Endothelial cell of umbilical vein (primary cell): ENCODE results near the gene PLA2G2A. TPM values are rescaled to one million over a fixed set of nuclear protein-coding genes. Genes with fewer than 3 reads are reported as not detected.

Experiments used
- BruUV-seq: library from RNA; stranded (reverse); fragments of 400-500 nt; replicated peaks from 2 replicates; lab custom pipeline; 2021; lab: Mats Ljungman, UMichigan
- CTCF ChIA-PET: fragments of 300-600, 350-600 bp; sonication (Branson Sonifier 250); formaldehyde crosslinking; loops from one replicate; lab custom pipeline; 2021; ENCODE audit warnings: antibody characterized with exemption, inconsistent platforms; lab: Charles Lee
- POLR2A ChIA-PET: fragments of 300-600, 350-600 bp; sonication (Branson Sonifier 250); formaldehyde crosslinking; loops from one replicate; lab custom pipeline; 2021; ENCODE audit warnings: antibody characterized with exemption, inconsistent platforms; lab: Charles Lee
- DNase-seq: peaks from one replicate; pipeline ENCODE4 v3.0.0-alpha.2; 2011; ENCODE audit warnings: low read depth, low spot score
- FAIRE-seq: peaks from 2 replicates; lab custom pipeline; 2011; peaks lifted over from hg19 to GRCh38; lab: Jason Lieb, UNC
- H2AFZ ChIP-seq: 2 replicates; pipeline ENCODE4 v1.6.0; 2012; ENCODE audit warnings: low read depth, low read length, control low read depth, inconsistent platforms
- H3K27ac ChIP-seq: 2 replicates; pipeline ENCODE4 v1.5.1; 2011; ENCODE audit warnings: low read depth, mild to moderate bottlenecking, control low read depth, low read length, moderate library complexity; ENCODE audit not compliant: insufficient read depth
- H3K27me3 ChIP-seq, 2 experiments: 2 replicates each; pipeline versions ENCODE4 v1.6.0 to v1.6.1; 2011; ENCODE audit warnings: low read length in 2 of 2, mixed read lengths in 1 of 2; ENCODE audit not compliant: control insufficient read depth in 2 of 2, insufficient read depth in 2 of 2
- H3K36me3 ChIP-seq, 2 experiments: 2 replicates in 1 of 2; 3 replicates in 1 of 2; pipeline ENCODE4 v1.5.1; 2011; ENCODE audit warnings: low read length in 2 of 2, mild to moderate bottlenecking in 1 of 2, moderate library complexity in 1 of 2; ENCODE audit not compliant: control insufficient read depth in 2 of 2, insufficient read depth in 2 of 2; ENCODE audit errors: extremely low read depth in 1 of 2
- H3K4me1 ChIP-seq: 3 replicates; pipeline ENCODE4 v1.5.1; 2011; ENCODE audit warnings: mild to moderate bottlenecking, low read length; ENCODE audit not compliant: control insufficient read depth, insufficient read depth; ENCODE audit errors: extremely low read depth
- H3K4me2 ChIP-seq: 2 replicates; pipeline ENCODE4 v1.6.1; 2011; ENCODE audit warnings: low read length, control low read depth, mixed read lengths; ENCODE audit not compliant: insufficient read depth
- H3K4me3 ChIP-seq, 3 experiments: fragments of 200-600 bp in 1 of 3; sonication (generic), shearing (Covaris generic) in 1 of 3; replicated peaks in 1 of 3; 2 replicates each; pipeline ENCODE4 v1.5.1; 2011 to 2016; ENCODE audit warnings: control low read depth in 3 of 3, low read length in 3 of 3, mild to moderate bottlenecking in 2 of 3, inconsistent platforms in 1 of 3, low read depth in 1 of 3, moderate library complexity in 1 of 3; ENCODE audit not compliant: insufficient read depth in 1 of 3
- H3K79me2 ChIP-seq: 2 replicates; pipeline ENCODE4 v1.6.0; 2012; ENCODE audit warnings: low read length, inconsistent platforms; ENCODE audit not compliant: control insufficient read depth, insufficient read depth
- H3K9ac ChIP-seq: replicated peaks from 2 replicates; pipeline ENCODE3; 2011; ENCODE audit warnings: low read length, control low read depth; ENCODE audit not compliant: insufficient read depth; ENCODE audit errors: extremely low read depth
- H3K9me1 ChIP-seq: replicated peaks from 3 replicates; pipeline ENCODE4 v1.6.0; 2011; ENCODE audit warnings: mild to moderate bottlenecking, low read length; ENCODE audit not compliant: control insufficient read depth, insufficient read depth; ENCODE audit errors: extremely low read depth
- H3K9me3 ChIP-seq: replicated peaks from 2 replicates; pipeline ENCODE4 v1.5.1; 2012; ENCODE audit warnings: low read length, inconsistent platforms; ENCODE audit not compliant: control insufficient read depth, insufficient read depth
- H4K20me1 ChIP-seq: replicated peaks from 2 replicates; pipeline ENCODE3; 2011; ENCODE audit warnings: mild to moderate bottlenecking, low read length; ENCODE audit not compliant: control insufficient read depth, insufficient read depth; ENCODE audit errors: extremely low read depth
- EZH2 ChIP-seq: IDR thresholded peaks from 2 replicates; pipeline ENCODE4 v1.6.1; 2012; ENCODE audit warnings: borderline replicate concordance, low read depth, mild to moderate bottlenecking, moderate library complexity, low read length, inconsistent platforms; ENCODE audit not compliant: severe bottlenecking
- FOS ChIP-seq: IDR thresholded peaks from 2 replicates; pipeline ENCODE4 v1.6.1; 2011; ENCODE audit warnings: mild to moderate bottlenecking, low read length, moderate library complexity, borderline replicate concordance; ENCODE audit not compliant: insufficient read depth
- GATA2 ChIP-seq: IDR thresholded peaks from 2 replicates; pipeline ENCODE4 v1.7.0; 2011; ENCODE audit warnings: low read depth, mild to moderate bottlenecking, moderate library complexity, mixed read lengths, low read length; ENCODE audit not compliant: insufficient read length, insufficient read depth
- JUN ChIP-seq: IDR thresholded peaks from 2 replicates; pipeline ENCODE4 v1.6.1; 2011; ENCODE audit warnings: borderline replicate concordance, low read depth; ENCODE audit not compliant: insufficient read length, insufficient read depth
- MYC ChIP-seq: IDR thresholded peaks from one replicate; pipeline ENCODE4 v1.6.1; 2011; ENCODE audit warnings: mild to moderate bottlenecking, low read depth, low read length
- POLR2A ChIP-seq: IDR thresholded peaks from 2 replicates; pipeline ENCODE4 v1.6.1; 2012; ENCODE audit warnings: low read depth, mild to moderate bottlenecking, control low read depth, low read length
- POLR2AphosphoS5 ChIP-seq: IDR thresholded peaks from 2 replicates; pipeline ENCODE4 v1.6.1; 2012; ENCODE audit warnings: low read depth, mild to moderate bottlenecking, control low read depth, low read length, moderate library complexity; ENCODE audit not compliant: insufficient read depth
- dilution Hi-C: fragments of 300-500 bp; cut with MboI; formaldehyde crosslinking; loops from one replicate; pipeline ENCODE4 v1.15.0; 2019; ENCODE audit warnings: low sequenced_read_pairs; ENCODE audit not compliant: extremely low pct_ligation_motif_present
- intact Hi-C: fragments of 100-400 bp; cut with micrococcal nuclease; formaldehyde crosslinking; loops from one replicate; pipeline ENCODE4 v1.10.0; 2022
- polyA plus RNA-seq, 4 experiments: library from polyadenylated mRNA; depleted of rRNA in 3 of 4; stranded (reverse) in 3 of 4; unstranded in 1 of 4; fragments of >200 nt; gene quantifications; 2 replicates each; pipeline versions ENCODE4 v1.2.1 to v1.2.3, GENCODE V29; 2011 to 2012; ENCODE audit warnings: missing spikeins in 1 of 4
- total RNA-seq: library from RNA; stranded (reverse); gene quantifications from 2 replicates; pipeline ENCODE4 v1.2.3, GENCODE V29; 2021
- TF ChIP-seq, protein P1 (sequence below), 2 donors: IDR thresholded peaks; 1 replicate in 1 of 2; 2 replicates in 1 of 2; pipeline ENCODE4 v1.5.1; 2011; ENCODE audit warnings: low read length in 2 of 2, mild to moderate bottlenecking in 2 of 2, moderate library complexity in 2 of 2, control low read depth in 1 of 2, inconsistent platforms in 1 of 2, low read depth in 1 of 2; ENCODE audit not compliant: insufficient read depth in 1 of 2; ENCODE audit errors: extremely low read depth in 1 of 2
- TF ChIP-seq, protein P2 (sequence below): IDR thresholded peaks from 2 replicates; pipeline ENCODE4 v1.6.1; 2011; ENCODE audit not compliant: insufficient read depth, insufficient read length

Gene PLA2G2A
- total and polyA plus RNA-seq, 2 donors (not counting 3 experiments of a cell fraction or from before 2014, with no cell fraction given): not detected

DNA sequence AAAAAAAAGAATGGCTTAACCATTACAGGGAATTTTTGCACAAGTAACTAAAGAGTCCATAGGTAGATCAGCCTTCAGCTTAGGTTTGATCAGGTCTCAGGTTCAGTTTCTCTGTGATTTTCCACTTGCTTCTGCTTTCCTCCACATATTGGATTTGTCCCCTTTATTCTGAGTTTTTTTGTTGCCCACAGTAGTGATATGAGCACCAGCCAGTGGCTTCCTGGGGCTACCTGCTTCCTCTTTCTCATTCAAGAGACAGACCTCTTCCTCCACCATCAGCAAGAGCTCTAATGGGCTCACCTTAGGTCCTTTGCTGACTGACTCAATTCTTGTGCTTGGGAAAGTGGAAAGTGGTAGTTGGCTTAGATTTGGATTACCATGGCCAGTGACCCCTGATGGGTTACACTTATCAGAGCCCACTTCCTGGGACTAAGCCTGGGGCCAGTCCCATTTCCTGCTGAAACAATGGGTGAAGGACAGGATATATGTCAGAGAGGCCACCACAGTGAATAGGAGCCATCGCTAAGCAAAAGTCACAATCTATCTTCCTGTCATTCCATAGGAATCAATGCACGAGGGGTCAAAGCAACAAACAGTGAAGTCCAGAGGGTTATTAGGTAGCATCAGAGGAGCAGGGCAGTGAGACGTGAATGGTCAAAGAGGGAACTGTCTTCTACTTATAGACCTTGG, 43.2 kb downstream of the PLA2G2A start:
- no peak for FAIRE-seq
- Histone ChIP-seq H4K20me1 (no peaks in the 10 kb centered on the region), H3K4me1 (no peaks in the 10 kb centered on the region), H3K9me1 (no peaks in the 10 kb centered on the region), H3K9me3 (peaks cover 6% of the 10 kb centered on the region), H3K9ac (no peak overlapping the region), H3K27me3 (no peaks in the 10 kb centered on the region), H3K4me2 (no peak overlapping the region), H3K4me3 (no peak overlapping the region), H3K79me2 (no peaks in the 10 kb centered on the region), H3K36me3 (no peaks in the 10 kb centered on the region), H2AFZ (no peak overlapping the region), H3K27ac (no peak overlapping the region)
- intact Hi-C loops (no loop called here), dilution Hi-C loops (no loop called here)
- POLR2A ChIA-PET: no interaction called here
- no peak for TF ChIP-seq GATA2
- TF ChIP-seq POLR2AphosphoS5: no peak
- TF ChIP-seq, protein P1, sequence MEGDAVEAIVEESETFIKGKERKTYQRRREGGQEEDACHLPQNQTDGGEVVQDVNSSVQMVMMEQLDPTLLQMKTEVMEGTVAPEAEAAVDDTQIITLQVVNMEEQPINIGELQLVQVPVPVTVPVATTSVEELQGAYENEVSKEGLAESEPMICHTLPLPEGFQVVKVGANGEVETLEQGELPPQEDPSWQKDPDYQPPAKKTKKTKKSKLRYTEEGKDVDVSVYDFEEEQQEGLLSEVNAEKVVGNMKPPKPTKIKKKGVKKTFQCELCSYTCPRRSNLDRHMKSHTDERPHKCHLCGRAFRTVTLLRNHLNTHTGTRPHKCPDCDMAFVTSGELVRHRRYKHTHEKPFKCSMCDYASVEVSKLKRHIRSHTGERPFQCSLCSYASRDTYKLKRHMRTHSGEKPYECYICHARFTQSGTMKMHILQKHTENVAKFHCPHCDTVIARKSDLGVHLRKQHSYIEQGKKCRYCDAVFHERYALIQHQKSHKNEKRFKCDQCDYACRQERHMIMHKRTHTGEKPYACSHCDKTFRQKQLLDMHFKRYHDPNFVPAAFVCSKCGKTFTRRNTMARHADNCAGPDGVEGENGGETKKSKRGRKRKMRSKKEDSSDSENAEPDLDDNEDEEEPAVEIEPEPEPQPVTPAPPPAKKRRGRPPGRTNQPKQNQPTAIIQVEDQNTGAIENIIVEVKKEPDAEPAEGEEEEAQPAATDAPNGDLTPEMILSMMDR (IDR thresholded peaks at IDR 0.05; ENCODE audit: extremely low read depth in 1 of 2, insufficient read depth in 1 of 2, low read depth in 1 of 2, low read length in 2 of 2): no peak
- TF ChIP-seq JUN: no peak
- CTCF ChIA-PET: interaction anchor here (0.9 to 1.4 kb wide), 2 partner anchors 10 to 216 kb away, joined by 3 read pairs; no protein-coding TSS in a partner anchor
- BruUV-seq: no TSS peak
- no peak for DNase-seq

DNA sequence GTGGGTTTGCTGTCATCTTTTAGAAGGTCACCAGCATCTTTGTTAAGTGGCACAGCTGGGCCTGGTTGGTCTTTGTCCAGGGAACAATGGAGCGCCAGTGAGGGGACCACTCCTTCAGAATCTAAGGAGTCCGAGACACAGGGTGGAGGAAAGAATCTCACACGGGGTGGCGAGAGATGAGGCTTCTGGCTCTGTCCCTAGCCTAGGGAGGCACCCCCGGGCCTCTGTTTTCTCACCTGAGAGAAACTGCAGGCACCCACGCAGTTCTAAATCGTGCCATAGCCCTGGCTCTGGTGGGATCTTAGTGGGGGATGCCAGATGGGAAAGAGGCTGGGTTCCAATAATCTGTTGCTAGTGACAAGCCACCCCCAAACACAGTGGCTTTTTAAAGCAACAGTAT, 45.1 kb downstream of the PLA2G2A start:
- intact Hi-C loops (no loop called here), dilution Hi-C loops (no loop called here)
- H3K27ac ChIP-seq: no peak overlapping the region
- H3K4me2 ChIP-seq: no peak overlapping the region
- H3K36me3 ChIP-seq: no peaks in the 10 kb centered on the region
- DNase-seq (no peak), FAIRE-seq (no peak)
- H3K27me3 ChIP-seq: no peaks in the 10 kb centered on the region
- CTCF ChIA-PET: no interaction called here
- no peak overlapping the region for H3K4me3 ChIP-seq
- POLR2A ChIA-PET: no interaction called here
- no peak overlapping the region for H3K9ac ChIP-seq
- TF ChIP-seq EZH2: no peak
- no peak for TF ChIP-seq FOS
- TF ChIP-seq, protein P1 (IDR thresholded peaks at IDR 0.05; ENCODE audit: extremely low read depth in 1 of 2, insufficient read depth in 1 of 2, low read depth in 1 of 2, low read length in 2 of 2): no peak
- no peak for TF ChIP-seq GATA2
- TF ChIP-seq MYC: no peak
- TF ChIP-seq POLR2AphosphoS5: no peak
- TF ChIP-seq POLR2A: no peak
- TF ChIP-seq JUN: no peak
- TF ChIP-seq, protein P2, sequence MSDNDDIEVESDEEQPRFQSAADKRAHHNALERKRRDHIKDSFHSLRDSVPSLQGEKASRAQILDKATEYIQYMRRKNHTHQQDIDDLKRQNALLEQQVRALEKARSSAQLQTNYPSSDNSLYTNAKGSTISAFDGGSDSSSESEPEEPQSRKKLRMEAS: no peak
- H4K20me1 ChIP-seq: no peaks in the 10 kb centered on the region
- H3K4me1 ChIP-seq: no peaks in the 10 kb centered on the region
- no TSS peak for BruUV-seq
- H3K9me3 ChIP-seq: peaks cover 7% of the 10 kb centered on the region
- H2AFZ ChIP-seq: no peak overlapping the region
- no peaks in the 10 kb centered on the region for H3K79me2 ChIP-seq
- no peaks in the 10 kb centered on the region for H3K9me1 ChIP-seq
